GM06990 (cell line): ENCODE measurements around the gene TFF2.

Source experiments
- DNase-seq: peaks from one replicate; pipeline ENCODE4 v3.0.0-alpha.2; 2011; ENCODE audit not compliant: insufficient read length; ENCODE audit errors: extremely low read depth
- H3K27me3 ChIP-seq: replicated peaks from 2 replicates; pipeline ENCODE4 v1.6.0; 2011; ENCODE audit warnings: low read length; ENCODE audit not compliant: control insufficient read depth, insufficient read depth
- H3K36me3 ChIP-seq: 2 replicates; pipeline ENCODE4 v1.5.1; 2011; ENCODE audit warnings: low read length; ENCODE audit not compliant: control insufficient read depth, insufficient read depth
- H3K4me3 ChIP-seq: replicated peaks from 2 replicates; pipeline ENCODE4 v1.5.1; 2011; ENCODE audit warnings: low read depth, mild to moderate bottlenecking, control low read depth, low read length
- TF ChIP-seq, protein P1 (sequence below): IDR thresholded peaks from 2 replicates; pipeline ENCODE4 v1.5.1; 2011; ENCODE audit warnings: low read length, control low read depth, mild to moderate bottlenecking, inconsistent platforms; ENCODE audit not compliant: insufficient read depth, poor library complexity, severe bottlenecking

Gene TFF2

GRCh38 chr21:42324896-42325295 is 25.9 kb downstream of the TFF2 start:
- Histone ChIP-seq H3K4me3 (no peak overlapping the region), H3K36me3 (no peaks in the 10 kb centered on the region), H3K27me3 (no peaks in the 10 kb centered on the region; the same call in 1 of the 2 replicates)
- DNase-seq: no peak
- TF ChIP-seq, protein P1, sequence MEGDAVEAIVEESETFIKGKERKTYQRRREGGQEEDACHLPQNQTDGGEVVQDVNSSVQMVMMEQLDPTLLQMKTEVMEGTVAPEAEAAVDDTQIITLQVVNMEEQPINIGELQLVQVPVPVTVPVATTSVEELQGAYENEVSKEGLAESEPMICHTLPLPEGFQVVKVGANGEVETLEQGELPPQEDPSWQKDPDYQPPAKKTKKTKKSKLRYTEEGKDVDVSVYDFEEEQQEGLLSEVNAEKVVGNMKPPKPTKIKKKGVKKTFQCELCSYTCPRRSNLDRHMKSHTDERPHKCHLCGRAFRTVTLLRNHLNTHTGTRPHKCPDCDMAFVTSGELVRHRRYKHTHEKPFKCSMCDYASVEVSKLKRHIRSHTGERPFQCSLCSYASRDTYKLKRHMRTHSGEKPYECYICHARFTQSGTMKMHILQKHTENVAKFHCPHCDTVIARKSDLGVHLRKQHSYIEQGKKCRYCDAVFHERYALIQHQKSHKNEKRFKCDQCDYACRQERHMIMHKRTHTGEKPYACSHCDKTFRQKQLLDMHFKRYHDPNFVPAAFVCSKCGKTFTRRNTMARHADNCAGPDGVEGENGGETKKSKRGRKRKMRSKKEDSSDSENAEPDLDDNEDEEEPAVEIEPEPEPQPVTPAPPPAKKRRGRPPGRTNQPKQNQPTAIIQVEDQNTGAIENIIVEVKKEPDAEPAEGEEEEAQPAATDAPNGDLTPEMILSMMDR: no peak

GRCh38 chr21:42321845-42322244 is 28.9 kb downstream of the TFF2 start:
- no peak overlapping the region for H3K4me3 ChIP-seq
- H3K36me3 ChIP-seq: no peaks in the 10 kb centered on the region
- H3K27me3 ChIP-seq: no peaks in the 10 kb centered on the region; the same call in none of the 2 replicates
- TF ChIP-seq, protein P1: no peak
- DNase-seq: no peak

- H3K27me3 ChIP-seq: no peaks in the 10 kb centered on the region; the same call in none of the 2 replicates
- H3K36me3 ChIP-seq: no peaks in the 10 kb centered on the region
- H3K4me3 ChIP-seq: no peak overlapping the region
- TF ChIP-seq, protein P1: no peak
- no peak for DNase-seq
Measured at GRCh38 chr21:42321231-42321630, 29.6 kb downstream of the TFF2 start.

DNA sequence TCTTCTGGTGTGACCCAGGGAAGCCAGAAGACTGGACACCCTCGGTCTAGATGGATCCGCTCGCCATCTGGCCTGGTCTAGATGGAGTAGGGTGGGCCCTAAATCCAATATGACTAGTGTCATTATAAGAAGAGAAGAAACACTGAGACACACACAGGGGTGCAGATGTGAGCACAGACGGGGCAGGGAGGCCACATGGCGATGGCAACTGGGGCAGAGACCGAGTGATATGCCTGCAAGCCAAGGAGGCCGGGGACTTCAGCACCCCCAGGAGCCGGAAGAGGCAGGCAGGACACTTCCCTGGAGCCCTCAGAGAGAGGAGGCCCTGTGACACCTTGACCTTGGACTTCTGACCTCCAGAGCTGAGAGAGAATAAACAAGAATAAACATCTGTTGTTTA is 30.0 kb downstream of the TFF2 start:
- no peak for DNase-seq
- Histone ChIP-seq H3K27me3 (no peaks in the 10 kb centered on the region; the same call in none of the 2 replicates), H3K4me3 (no peak overlapping the region), H3K36me3 (no peaks in the 10 kb centered on the region)
- TF ChIP-seq, protein P1: no peak

- no peaks in the 10 kb centered on the region; the same call in none of the 2 replicates for H3K27me3 ChIP-seq
- DNase-seq: no peak
- TF ChIP-seq, protein P1: no peak
- H3K36me3 ChIP-seq: no peaks in the 10 kb centered on the region
- H3K4me3 ChIP-seq: no peak overlapping the region
Measured at GRCh38 chr21:42319851-42320572, 30.8 kb downstream of the TFF2 start.
